ENCODE measurements around the gene MUC22. TPM values are rescaled to one million over a fixed set of nuclear protein-coding genes. Genes with fewer than 3 reads are reported as not detected.

MUC22 gene
- total and polyA plus RNA-seq, 2 of the 4 experiments (the other 2 are of a cell fraction): 0.02 TPM; not detected in 1

DNA sequence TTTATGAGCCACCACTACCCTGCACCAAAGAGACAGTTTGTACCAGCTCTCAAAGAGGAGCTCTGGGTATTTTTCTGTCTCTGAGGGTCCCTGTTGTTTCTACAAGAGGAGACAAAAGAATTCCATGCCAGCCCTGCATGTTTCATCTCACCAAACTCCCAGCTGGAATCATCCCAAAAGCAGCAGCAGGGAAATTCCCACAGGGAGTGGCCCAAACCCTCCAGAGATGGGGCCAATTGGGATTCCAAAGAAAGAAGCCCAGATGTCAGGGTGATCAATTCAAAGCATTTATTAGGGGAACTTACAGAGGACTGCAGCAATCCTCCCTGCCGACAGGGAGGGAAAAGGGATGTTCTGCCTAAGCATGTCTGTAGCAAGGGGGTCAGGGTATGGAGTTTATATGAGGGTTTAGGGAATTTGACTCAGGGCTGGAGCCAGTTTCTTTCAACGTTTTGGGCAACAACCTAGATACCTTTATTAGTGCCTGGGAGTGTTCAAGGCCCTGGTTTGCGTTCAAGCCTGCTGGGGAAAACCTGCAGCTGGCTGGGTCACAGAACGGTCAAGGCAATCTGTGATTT, 47.2 kb downstream of the MUC22 start:
- H2AFZ ChIP-seq (replicated peaks; ENCODE audit: low read length, poor library complexity): peak overlapping the region; percentile 69
- H2BK5ac ChIP-seq (ENCODE audit: low read depth, low read length, poor library complexity, severe bottlenecking): peak overlapping the region; percentile 38
- no peaks in the 10 kb centered on the region for H3K9me3 ChIP-seq (ENCODE audit: control insufficient read depth, insufficient read depth, low read length)
- H3K4me2 ChIP-seq (ENCODE audit: low read depth, low read length): peak overlapping the region; percentile 41; the same call in 1 of the 2 replicates
- peak overlapping the region; percentile 10; the same call in 1 of the 2 replicates for H3K27ac ChIP-seq (ENCODE audit: insufficient read depth, low read length)
- peak overlapping the region; percentile 53; the same call in 1 of the 2 replicates for H3K23ac ChIP-seq (ENCODE audit: low read depth, low read length)
- peak; percentile 18 for ATAC-seq (ENCODE audit: low read depth)
- DNase-seq: peak; percentile 63
- BruUV-seq (replicated peaks): no TSS peak
- H3K79me1 ChIP-seq (ENCODE audit: low read depth in 1 of 2, low read length in 2 of 2): no peaks in the 10 kb centered on the region
- POLR2A ChIA-PET (ENCODE audit: unreplicated experiment): no interaction called here
- peak overlapping the region; percentile 81 for H2BK120ac ChIP-seq (ENCODE audit: low read depth, low read length)
- WGBS, 2 experiments (ENCODE audit: extremely low coverage in 2 of 2, insufficient read length in 1 of 2): 14% methylated on average over 1 of the region's 4 CpGs; no CpG with 5 or more reads in 1 of the 2 experiments
- H2BK15ac ChIP-seq (ENCODE audit: low read depth, low read length): peak overlapping the region; percentile 65
- H3K4me3 ChIP-seq (ENCODE audit: insufficient read depth, low read depth, low read length): no peak overlapping the region
- dilution Hi-C loops (cut with HindIII; ENCODE audit: low sequenced_read_pairs, unreplicated experiment) (no loop called here), in situ Hi-C loops (cut with MboI; ENCODE audit: low sequenced_read_pairs) (no loop called here), intact Hi-C loops (cut with micrococcal nuclease) (no loop called here)
- H2BK20ac ChIP-seq (ENCODE audit: low read depth, low read length): peak overlapping the region; percentile 66
- peak overlapping the region; percentile 59; the same call in 1 of the 2 replicates for H4K5ac ChIP-seq (ENCODE audit: low read depth, low read length)
- H4K8ac ChIP-seq (ENCODE audit: low read depth in 2 of 2, low read length in 2 of 2): peak overlapping the region; percentile 1 to 75; a peak in 3 of 4 replicates
- peaks cover 11% of the 10 kb centered on the region for H3K27me3 ChIP-seq (ENCODE audit: control insufficient read depth, insufficient read depth, low read length)
- H3K18ac ChIP-seq (ENCODE audit: low read depth, low read length): peak overlapping the region; percentile 50; the same call in 1 of the 2 replicates
- peaks cover 3% of the 10 kb centered on the region; the same call in 1 of the 2 replicates for H4K20me1 ChIP-seq (ENCODE audit: insufficient read depth, low read length)
- peak overlapping the region; percentile 93 for H2AK9ac ChIP-seq (replicated peaks; ENCODE audit: low read depth, low read length, poor library complexity)
- CTCF ChIA-PET: interaction anchor here (0.7 kb wide), 1 partner anchor 115 kb away, joined by 3 read pairs; no protein-coding TSS in a partner anchor
- peak overlapping the region; percentile 72 for H3K14ac ChIP-seq (replicated peaks; ENCODE audit: low read depth, low read length)
- H3K9ac ChIP-seq (ENCODE audit: low read depth, low read length): no peak overlapping the region
- no peak overlapping the region for H3K56ac ChIP-seq (ENCODE audit: extremely low read depth, insufficient read depth, low read length)
- H3K4ac ChIP-seq (ENCODE audit: low read depth, low read length): peak overlapping the region; percentile 91
- no peak for TF ChIP-seq MAFK (IDR thresholded peaks at IDR 0.05; ENCODE audit: low read depth, low read length)
- no peak for TF ChIP-seq SMC3 (IDR thresholded peaks at IDR 0.05; ENCODE audit: low read depth, low read length)
- TF ChIP-seq, protein P1, sequence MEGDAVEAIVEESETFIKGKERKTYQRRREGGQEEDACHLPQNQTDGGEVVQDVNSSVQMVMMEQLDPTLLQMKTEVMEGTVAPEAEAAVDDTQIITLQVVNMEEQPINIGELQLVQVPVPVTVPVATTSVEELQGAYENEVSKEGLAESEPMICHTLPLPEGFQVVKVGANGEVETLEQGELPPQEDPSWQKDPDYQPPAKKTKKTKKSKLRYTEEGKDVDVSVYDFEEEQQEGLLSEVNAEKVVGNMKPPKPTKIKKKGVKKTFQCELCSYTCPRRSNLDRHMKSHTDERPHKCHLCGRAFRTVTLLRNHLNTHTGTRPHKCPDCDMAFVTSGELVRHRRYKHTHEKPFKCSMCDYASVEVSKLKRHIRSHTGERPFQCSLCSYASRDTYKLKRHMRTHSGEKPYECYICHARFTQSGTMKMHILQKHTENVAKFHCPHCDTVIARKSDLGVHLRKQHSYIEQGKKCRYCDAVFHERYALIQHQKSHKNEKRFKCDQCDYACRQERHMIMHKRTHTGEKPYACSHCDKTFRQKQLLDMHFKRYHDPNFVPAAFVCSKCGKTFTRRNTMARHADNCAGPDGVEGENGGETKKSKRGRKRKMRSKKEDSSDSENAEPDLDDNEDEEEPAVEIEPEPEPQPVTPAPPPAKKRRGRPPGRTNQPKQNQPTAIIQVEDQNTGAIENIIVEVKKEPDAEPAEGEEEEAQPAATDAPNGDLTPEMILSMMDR (conservative IDR thresholded peaks at IDR 0.05; ENCODE audit: low read depth, low read length): no peak
- no peak for TF ChIP-seq NFE2L2 (IDR thresholded peaks at IDR 0.05; ENCODE audit: low read depth, low read length)
- TF ChIP-seq RFX5 (IDR thresholded peaks at IDR 0.05; ENCODE audit: low read depth, low read length): no peak
- no peak for TF ChIP-seq MXI1 (IDR thresholded peaks at IDR 0.05; ENCODE audit: borderline replicate concordance, low read depth, low read length)
- TF ChIP-seq CHD1 (IDR thresholded peaks at IDR 0.05; ENCODE audit: low read depth, low read length): no peak
- TF ChIP-seq BHLHE40 (IDR thresholded peaks at IDR 0.05; ENCODE audit: low read depth, low read length): no peak
- TF ChIP-seq RCOR1 (IDR thresholded peaks at IDR 0.05; ENCODE audit: insufficient replicate concordance, low read length): no peak
- TF ChIP-seq, protein P2, sequence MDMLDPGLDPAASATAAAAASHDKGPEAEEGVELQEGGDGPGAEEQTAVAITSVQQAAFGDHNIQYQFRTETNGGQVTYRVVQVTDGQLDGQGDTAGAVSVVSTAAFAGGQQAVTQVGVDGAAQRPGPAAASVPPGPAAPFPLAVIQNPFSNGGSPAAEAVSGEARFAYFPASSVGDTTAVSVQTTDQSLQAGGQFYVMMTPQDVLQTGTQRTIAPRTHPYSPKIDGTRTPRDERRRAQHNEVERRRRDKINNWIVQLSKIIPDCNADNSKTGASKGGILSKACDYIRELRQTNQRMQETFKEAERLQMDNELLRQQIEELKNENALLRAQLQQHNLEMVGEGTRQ (IDR thresholded peaks at IDR 0.05; ENCODE audit: low read depth, low read length): no peak
- peaks cover 11% of the 10 kb centered on the region for H3K4me1 ChIP-seq (ENCODE audit: control insufficient read depth, insufficient read depth, low read length)
- no peaks in the 10 kb centered on the region for H3K36me3 ChIP-seq (ENCODE audit: control insufficient read depth, insufficient read depth, low read length)
- peak overlapping the region; percentile 62 for H4K91ac ChIP-seq (ENCODE audit: insufficient read depth, low read depth, low read length)
- peak overlapping the region; percentile 77 for H2AK5ac ChIP-seq (ENCODE audit: low read depth, low read length)
- peaks cover 10% of the 10 kb centered on the region for H3K9me1 ChIP-seq (ENCODE audit: insufficient read depth, low read length)

Data from IMR-90 (cell line).